Ammon's horn (tissue), 1 donor: ENCODE measurements around the gene FMNL3.
A peak's percentile ranks its signal among the peaks of the same experiment; 100 is the strongest.

Experiments used
- DNase-seq: peaks from one replicate; pipeline ENCODE4 v3.0.0-alpha.2; 2016; ENCODE audit warnings: low spot score

The FMNL3 gene

GRCh38 chr12:49708851-49709250 lies 1.6 kb upstream of the FMNL3 start:
- DNase-seq, result no peak

GRCh38 chr12:49707812-49708147 lies 575 bp upstream of the FMNL3 start:
- no peak for DNase-seq

GRCh38 chr12:49706351-49707127 lies 666 bp downstream of the FMNL3 start:
- peak; percentile 46 for DNase-seq

GRCh38 chr12:49705479-49706134 lies 1.6 kb downstream of the FMNL3 start:
- DNase-seq, result peak; percentile 49

- DNase-seq, result no peak
Measured at GRCh38 chr12:49703647-49704137, 3.5 kb downstream of the FMNL3 start.

GRCh38 chr12:49702676-49703215 lies 4.5 kb downstream of the FMNL3 start:
- DNase-seq, result no peak

- DNase-seq, result no peak
Measured at GRCh38 chr12:49702009-49702408, 5.2 kb downstream of the FMNL3 start.

GRCh38 chr12:49698619-49699545 lies 8.3 kb downstream of the FMNL3 start:
- peak; percentile 62 for DNase-seq

- no peak for DNase-seq
Measured at GRCh38 chr12:49697808-49698207, 9.4 kb downstream of the FMNL3 start.

GRCh38 chr12:49696723-49697122 lies 10.5 kb downstream of the FMNL3 start:
- DNase-seq, result no peak

GRCh38 chr12:49693931-49694444 lies 13.2 kb downstream of the FMNL3 start:
- no peak for DNase-seq

GRCh38 chr12:49692851-49693250 lies 14.4 kb downstream of the FMNL3 start:
- no peak for DNase-seq

GRCh38 chr12:49689785-49690184 lies 17.4 kb downstream of the FMNL3 start:
- DNase-seq, result no peak

GRCh38 chr12:49689237-49689636 lies 18.0 kb downstream of the FMNL3 start:
- no peak for DNase-seq

- DNase-seq, result no peak
Measured at GRCh38 chr12:49687941-49688340, 19.3 kb downstream of the FMNL3 start.

GRCh38 chr12:49684310-49684854 lies 22.8 kb downstream of the FMNL3 start:
- DNase-seq, result no peak

GRCh38 chr12:49683599-49684309 lies 23.5 kb downstream of the FMNL3 start:
- no peak for DNase-seq

- no peak for DNase-seq
Measured at GRCh38 chr12:49680075-49680474, 27.1 kb downstream of the FMNL3 start.

GRCh38 chr12:49678711-49679110 lies 28.5 kb downstream of the FMNL3 start:
- no peak for DNase-seq

- no peak for DNase-seq
Measured at GRCh38 chr12:49675137-49675536, 32.1 kb downstream of the FMNL3 start.
